ENCODE measurements around the gene CPNE6.

DNA sequence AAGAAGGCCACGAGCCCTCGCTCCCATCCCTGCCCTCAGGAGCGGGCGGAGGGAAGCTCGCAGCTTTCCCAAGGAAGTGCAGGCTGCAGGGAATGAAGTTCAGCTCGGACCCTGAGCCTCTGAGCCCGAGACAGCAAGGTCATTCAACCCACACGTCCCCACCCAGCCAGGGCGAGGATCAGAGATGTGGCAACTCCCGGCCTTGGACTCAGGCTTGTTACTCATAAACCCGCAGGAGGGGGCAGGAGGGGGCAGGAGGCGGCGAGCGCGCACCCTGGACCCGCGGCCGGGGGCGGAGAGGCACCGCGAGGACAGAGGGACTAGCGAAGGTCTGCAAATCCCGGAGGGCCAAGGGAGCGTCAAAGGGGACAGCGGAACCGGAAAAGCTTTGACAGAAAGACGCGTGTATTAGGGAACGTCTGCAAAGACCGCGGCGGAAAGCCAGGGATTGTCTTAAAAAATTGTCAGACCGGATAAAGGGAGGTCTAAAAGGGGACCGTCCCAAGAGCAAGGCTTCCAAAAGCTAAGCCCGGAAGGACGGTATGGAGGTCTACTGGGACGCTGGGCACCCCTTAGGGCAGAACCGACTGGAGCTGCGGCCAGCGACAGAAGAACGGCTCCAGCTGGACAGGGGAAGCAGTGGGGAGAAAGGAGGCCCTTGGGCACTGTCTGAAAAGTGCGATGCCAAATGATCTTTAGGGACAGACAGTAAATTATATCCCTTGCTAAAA lies 42.6 kb downstream of the CPNE6 start:
- TF ChIP-seq, protein P1, sequence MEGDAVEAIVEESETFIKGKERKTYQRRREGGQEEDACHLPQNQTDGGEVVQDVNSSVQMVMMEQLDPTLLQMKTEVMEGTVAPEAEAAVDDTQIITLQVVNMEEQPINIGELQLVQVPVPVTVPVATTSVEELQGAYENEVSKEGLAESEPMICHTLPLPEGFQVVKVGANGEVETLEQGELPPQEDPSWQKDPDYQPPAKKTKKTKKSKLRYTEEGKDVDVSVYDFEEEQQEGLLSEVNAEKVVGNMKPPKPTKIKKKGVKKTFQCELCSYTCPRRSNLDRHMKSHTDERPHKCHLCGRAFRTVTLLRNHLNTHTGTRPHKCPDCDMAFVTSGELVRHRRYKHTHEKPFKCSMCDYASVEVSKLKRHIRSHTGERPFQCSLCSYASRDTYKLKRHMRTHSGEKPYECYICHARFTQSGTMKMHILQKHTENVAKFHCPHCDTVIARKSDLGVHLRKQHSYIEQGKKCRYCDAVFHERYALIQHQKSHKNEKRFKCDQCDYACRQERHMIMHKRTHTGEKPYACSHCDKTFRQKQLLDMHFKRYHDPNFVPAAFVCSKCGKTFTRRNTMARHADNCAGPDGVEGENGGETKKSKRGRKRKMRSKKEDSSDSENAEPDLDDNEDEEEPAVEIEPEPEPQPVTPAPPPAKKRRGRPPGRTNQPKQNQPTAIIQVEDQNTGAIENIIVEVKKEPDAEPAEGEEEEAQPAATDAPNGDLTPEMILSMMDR (tag by site-specific recombination; IDR thresholded peaks at IDR 0.05) = no peak; the same call in 1 of the 2 replicates
- TF ChIP-seq ZNF133 (tag by site-specific recombination; IDR thresholded peaks at IDR 0.05) (no peak), WT1 (tag by site-specific recombination; IDR thresholded peaks at IDR 0.05) (no peak)

Data from HEK293 (cell line).